Neural progenitor cell (in vitro differentiated cells): ENCODE measurements around the gene FXYD2. TPM values are rescaled to one million over a fixed set of nuclear protein-coding genes. Genes with fewer than 3 reads are reported as not detected.

ENCODE experiments used
- DNase-seq: peaks from one replicate; pipeline ENCODE4 v3.0.0-alpha.2; 2016; ENCODE audit warnings: low spot score
- H2AFZ ChIP-seq: fragments of 200-600 bp; sonication (generic); replicated peaks from 2 replicates; pipeline ENCODE4 v1.6.1; 2016; ENCODE audit warnings: antibody characterized with exemption
- H3F3A ChIP-seq: fragments of 200-600 bp; sonication (generic); 2 replicates; pipeline ENCODE4 v1.6.1; 2016; ENCODE audit warnings: antibody characterized with exemption, low read depth
- H3K27ac ChIP-seq: fragments of 200-600 bp; sonication (generic); 2 replicates; pipeline ENCODE4 v1.5.1; 2016; ENCODE audit warnings: mild to moderate bottlenecking
- H3K27me3 ChIP-seq: fragments of 200-600 bp; sonication (generic); 2 replicates; pipeline ENCODE4 v1.6.1; 2016; ENCODE audit warnings: mild to moderate bottlenecking, moderate library complexity
- H3K36me3 ChIP-seq: fragments of 200-600 bp; sonication (generic); 2 replicates; pipeline ENCODE4 v1.5.1; 2016
- H3K4me1 ChIP-seq: fragments of 200-600 bp; sonication (generic); 2 replicates; pipeline ENCODE4 v1.6.1; 2016; ENCODE audit warnings: mixed run types
- H3K4me2 ChIP-seq: fragments of 200-600 bp; sonication (generic); 2 replicates; pipeline ENCODE4 v1.6.1; 2016
- H3K4me3 ChIP-seq: fragments of 200-600 bp; sonication (generic); 2 replicates; pipeline ENCODE4 v1.5.1; 2016
- H3K79me2 ChIP-seq: fragments of 200-600 bp; sonication (generic); 2 replicates; pipeline ENCODE4 v1.6.1; 2016; ENCODE audit warnings: low read depth
- H3K9ac ChIP-seq: fragments of 200-600 bp; sonication (generic); 2 replicates; pipeline ENCODE4 v1.6.1; 2016
- H3K9me3 ChIP-seq: fragments of 200-600 bp; sonication (generic); 2 replicates; pipeline ENCODE4 v1.5.1; 2016; ENCODE audit warnings: low read depth
- H4K20me1 ChIP-seq: fragments of 200-600 bp; sonication (generic); 2 replicates; pipeline ENCODE4 v1.6.1; 2016; ENCODE audit warnings: low read depth
- H3K27ac Mint-ChIP-seq: 3 replicates; pipeline ENCODE4 v1.8.0; 2021; ENCODE audit warnings: mixed read lengths
- H3K27me3 Mint-ChIP-seq: 2 replicates; pipeline ENCODE4 v1.8.0; 2022; ENCODE audit warnings: low read depth, mild to moderate bottlenecking, inconsistent platforms, moderate library complexity, mixed read lengths; ENCODE audit not compliant: insufficient read depth
- H3K36me3 Mint-ChIP-seq: 3 replicates; pipeline ENCODE4 v1.8.0; 2021; ENCODE audit warnings: mixed read lengths
- H3K4me1 Mint-ChIP-seq: 3 replicates; pipeline ENCODE4 v1.8.0; 2021; ENCODE audit warnings: mixed read lengths
- H3K4me3 Mint-ChIP-seq: 3 replicates; pipeline ENCODE4 v1.8.0; 2021; ENCODE audit warnings: mild to moderate bottlenecking, moderate library complexity, mixed read lengths
- H3K9me3 Mint-ChIP-seq: 3 replicates; pipeline ENCODE4 v1.8.0; 2020; ENCODE audit warnings: mixed read lengths
- CTCF ChIP-seq: fragments of 200-600 bp; sonication (generic); IDR thresholded peaks from 2 replicates; pipeline ENCODE4 v1.5.1; 2017; ENCODE audit warnings: antibody characterized with exemption, mild to moderate bottlenecking
- EZH2 ChIP-seq: fragments of 200-600 bp; sonication (generic); IDR thresholded peaks from 2 replicates; pipeline ENCODE4 v1.6.1; 2017; ENCODE audit warnings: antibody characterized with exemption, mild to moderate bottlenecking, moderate library complexity
- EZH2phosphoT487 ChIP-seq: fragments of 200-600 bp; sonication (generic); IDR thresholded peaks from 2 replicates; pipeline ENCODE4 v1.6.1; 2017; ENCODE audit warnings: antibody characterized with exemption
- total RNA-seq: library from RNA; depleted of rRNA; stranded (reverse); fragments of >200 nt; gene quantifications from 2 replicates; pipeline ENCODE4 v1.2.3, GENCODE V29; 2015; ENCODE audit warnings: low replicate concordance

The FXYD2 gene
- total RNA-seq, 1 donor from 2014 or later: 1.9 TPM

- Histone ChIP-seq H3K36me3 (no peaks in the 10 kb centered on the region), H3K4me1 (peaks cover 54% of the 10 kb centered on the region), H3K27ac (no peak overlapping the region), H3K9me3 (no peaks in the 10 kb centered on the region), H3K9ac (peak overlapping the region; percentile 41), H2AFZ (no peak overlapping the region), H3K4me2 (peak overlapping the region; percentile 71), H3K4me3 (no peak overlapping the region), H3F3A (peaks cover 11% of the 10 kb centered on the region), H4K20me1 (peaks cover 94% of the 10 kb centered on the region), H3K27me3 (no peaks in the 10 kb centered on the region), H3K79me2 (peaks cover 100% of the 10 kb centered on the region)
- H3K27ac Mint-ChIP-seq: no peak overlapping the region
- peak; percentile 37 for DNase-seq
- no peaks in the 10 kb centered on the region for H3K9me3 Mint-ChIP-seq
- TF ChIP-seq EZH2 (no peak), CTCF (no peak), EZH2phosphoT487 (no peak)
- H3K4me1 Mint-ChIP-seq: peaks cover 53% of the 10 kb centered on the region
- peaks cover 12% of the 10 kb centered on the region for H3K36me3 Mint-ChIP-seq
- peaks cover 10% of the 10 kb centered on the region for H3K27me3 Mint-ChIP-seq
- H3K4me3 Mint-ChIP-seq: no peak overlapping the region
Measured at GRCh38 chr11:117870103-117870952, 45.8 kb upstream of the FXYD2 start.

- no peak overlapping the region for H3K27ac Mint-ChIP-seq
- H3K27me3 ChIP-seq: no peaks in the 10 kb centered on the region
- H2AFZ ChIP-seq: no peak overlapping the region
- H3F3A ChIP-seq: peaks cover 4% of the 10 kb centered on the region
- no peaks in the 10 kb centered on the region for H3K36me3 ChIP-seq
- H3K9me3 ChIP-seq: no peaks in the 10 kb centered on the region
- no peak for DNase-seq
- TF ChIP-seq EZH2phosphoT487 (no peak), CTCF (no peak), EZH2 (no peak)
- no peak overlapping the region for H3K9ac ChIP-seq
- H3K4me3 Mint-ChIP-seq: no peak overlapping the region
- peaks cover 47% of the 10 kb centered on the region for H3K4me1 ChIP-seq
- H3K4me2 ChIP-seq: peak overlapping the region; percentile 71
- H3K27ac ChIP-seq: no peak overlapping the region
- H3K9me3 Mint-ChIP-seq: no peaks in the 10 kb centered on the region
- H3K27me3 Mint-ChIP-seq: peaks cover 10% of the 10 kb centered on the region
- peaks cover 15% of the 10 kb centered on the region for H3K36me3 Mint-ChIP-seq
- peaks cover 96% of the 10 kb centered on the region for H4K20me1 ChIP-seq
- peaks cover 48% of the 10 kb centered on the region for H3K4me1 Mint-ChIP-seq
- H3K79me2 ChIP-seq: peaks cover 100% of the 10 kb centered on the region
- H3K4me3 ChIP-seq: no peak overlapping the region
Measured at GRCh38 chr11:117869604-117870003, 45.1 kb upstream of the FXYD2 start.

GRCh38 chr11:117868815-117869561, 44.4 kb upstream of the FXYD2 start:
- H3K27me3 Mint-ChIP-seq: peaks cover 8% of the 10 kb centered on the region
- Histone ChIP-seq H3K4me1 (peaks cover 41% of the 10 kb centered on the region), H3K4me2 (peak overlapping the region; percentile 71), H3K9me3 (no peaks in the 10 kb centered on the region), H3K9ac (no peak overlapping the region), H3F3A (no peaks in the 10 kb centered on the region), H3K27ac (no peak overlapping the region), H3K27me3 (no peaks in the 10 kb centered on the region), H3K36me3 (no peaks in the 10 kb centered on the region), H4K20me1 (peaks cover 99% of the 10 kb centered on the region), H2AFZ (no peak overlapping the region), H3K79me2 (peaks cover 100% of the 10 kb centered on the region), H3K4me3 (no peak overlapping the region)
- no peak overlapping the region for H3K4me3 Mint-ChIP-seq
- H3K9me3 Mint-ChIP-seq: no peaks in the 10 kb centered on the region
- H3K4me1 Mint-ChIP-seq: peaks cover 43% of the 10 kb centered on the region
- no peak for DNase-seq
- H3K27ac Mint-ChIP-seq: no peak overlapping the region
- peaks cover 18% of the 10 kb centered on the region for H3K36me3 Mint-ChIP-seq
- TF ChIP-seq CTCF: no peak
- TF ChIP-seq EZH2: no peak
- no peak for TF ChIP-seq EZH2phosphoT487
